K562 (cell line): Measurements from ENCODE around the gene GPR107. TPM values are rescaled to one million over a fixed set of nuclear protein-coding genes. Genes with fewer than 3 reads are reported as not detected.

Source experiments
- ATAC-seq: fragments of 200-7000 bp; cut with Tn5 transposase; 3 replicates; pipeline ENCODE4 v1.9.1; 2020; ENCODE audit warnings: moderate library complexity
- BruUV-seq: library from RNA; stranded (reverse); fragments of 400-500 nt; replicated peaks from 2 replicates; lab custom pipeline; 2021; lab: Mats Ljungman, UMichigan
- CTCF ChIA-PET: fragments of 300-600 bp; formaldehyde crosslinking; extraction: SDS; loops from one replicate; lab custom pipeline; 2021; ENCODE audit warnings: low intra/inter-chr PET ratio; lab: Yijun Ruan, JAX
- POLR2A ChIA-PET: fragments of 300-600, 350-650 bp; sonication (Branson Sonifier 250); formaldehyde crosslinking; extraction: SDS; loops from one replicate; lab custom pipeline; 2021; ENCODE audit warnings: antibody characterized with exemption, inconsistent platforms; lab: Yijun Ruan, JAX
- DNase-seq, 4 experiments: peaks; one replicate each; pipeline versions ENCODE4 v3.0.0 to v3.0.0-alpha.2; 2011 to 2018; ENCODE audit warnings: low spot score in 3 of 4, mixed read lengths in 3 of 4; ENCODE audit errors: extremely low read depth in 1 of 4
- FAIRE-seq: peaks from 2 replicates; lab custom pipeline; 2011; peaks lifted over from hg19 to GRCh38; lab: Jason Lieb, UNC
- H2AFZ ChIP-seq: 2 replicates; pipeline ENCODE4 v1.6.0; 2011; ENCODE audit warnings: low read depth, low read length, control low read depth, inconsistent platforms
- H3K27ac ChIP-seq: fragments of 200-600 bp; 3 replicates; pipeline ENCODE4 v1.8.0; 2011; ENCODE audit warnings: low read depth, mild to moderate bottlenecking, control low read depth, inconsistent platforms, low read length, moderate library complexity, mixed read lengths; ENCODE audit errors: extremely low read depth
- H3K27me3 ChIP-seq, 2 experiments: fragments of 300-600 bp in 1 of 2; 2 replicates in 1 of 2; 3 replicates in 1 of 2; pipeline versions ENCODE4 v1.6.0 to v1.8.0; 2011; ENCODE audit warnings: inconsistent platforms in 2 of 2, low read length in 2 of 2, mild to moderate bottlenecking in 1 of 2, mixed read lengths in 1 of 2, moderate library complexity in 1 of 2; ENCODE audit not compliant: control insufficient read depth in 2 of 2, insufficient read depth in 2 of 2
- H3K36me3 ChIP-seq: fragments of 300-600 bp; 3 replicates; pipeline ENCODE4 v1.8.0; 2011; ENCODE audit warnings: mild to moderate bottlenecking, low read length, inconsistent platforms; ENCODE audit not compliant: control insufficient read depth, insufficient read depth
- H3K4me1 ChIP-seq, 2 experiments: fragments of 200-600 bp in 1 of 2; replicated peaks in 1 of 2; 2 replicates in 1 of 2; 3 replicates in 1 of 2; pipeline versions ENCODE4 v1.5.1 to v1.8.0; 2011; ENCODE audit warnings: inconsistent platforms in 2 of 2, low read length in 2 of 2, mild to moderate bottlenecking in 1 of 2, mixed read lengths in 1 of 2, moderate library complexity in 1 of 2; ENCODE audit not compliant: control insufficient read depth in 2 of 2, insufficient read depth in 2 of 2
- H3K4me2 ChIP-seq: 2 replicates; pipeline ENCODE4 v1.6.1; 2011; ENCODE audit warnings: low read length, control low read depth, inconsistent platforms, mixed read lengths; ENCODE audit not compliant: insufficient read depth
- H3K4me3 ChIP-seq: fragments of 200-600 bp; sonication (generic), shearing (Covaris generic); 2 replicates; pipeline ENCODE4 v1.5.1; 2016; ENCODE audit warnings: control low read depth, inconsistent platforms
- H3K79me2 ChIP-seq: fragments of 200-600 bp; 3 replicates; pipeline ENCODE4 v1.8.0; 2011; ENCODE audit warnings: low read length, inconsistent platforms; ENCODE audit not compliant: control insufficient read depth, insufficient read depth
- H3K9ac ChIP-seq, 2 experiments: 2 replicates each; pipeline versions ENCODE4 v1.6.0 to v1.6.1; 2011; ENCODE audit warnings: low read depth in 2 of 2, low read length in 2 of 2, control low read depth in 1 of 2, inconsistent platforms in 1 of 2, mild to moderate bottlenecking in 1 of 2, mixed read lengths in 1 of 2; ENCODE audit not compliant: insufficient read depth in 1 of 2
- H3K9me1 ChIP-seq: one replicate; pipeline ENCODE4 v1.6.0; 2011; ENCODE audit warnings: inconsistent platforms, mild to moderate bottlenecking, low read length, moderate library complexity; ENCODE audit not compliant: control insufficient read depth, insufficient read depth
- H3K9me3 ChIP-seq: replicated peaks from 2 replicates; pipeline ENCODE4 v1.5.1; 2011; ENCODE audit warnings: low read depth, low read length, inconsistent platforms; ENCODE audit not compliant: control insufficient read depth, insufficient read depth
- H4K20me1 ChIP-seq: replicated peaks from 2 replicates; pipeline ENCODE4 v1.6.1; 2011; ENCODE audit warnings: low read length, inconsistent platforms, mixed read lengths; ENCODE audit not compliant: control insufficient read depth, insufficient read depth
- ARID1B ChIP-seq: fragments of 450-650 bp; IDR thresholded peaks from 2 replicates; pipeline ENCODE4 v1.6.1; 2016; ENCODE audit warnings: antibody characterized with exemption, mild to moderate bottlenecking, inconsistent platforms
- DDX20 ChIP-seq: fragments of 450-650 bp; IDR thresholded peaks from 2 replicates; pipeline ENCODE4 v1.6.1; 2016; ENCODE audit warnings: missing genetic modification characterization, low read depth, mild to moderate bottlenecking, missing compliant biosample characterization, moderate library complexity
- FIP1L1 ChIP-seq: fragments of 200-400 bp; formaldehyde crosslinking; IDR thresholded peaks from 2 replicates; pipeline ENCODE4 v1.6.1; 2018; ENCODE audit warnings: mild to moderate bottlenecking, low read depth, low read length; ENCODE audit not compliant: poor library complexity, severe bottlenecking
- RAD51 ChIP-seq: fragments of 450-650 bp; IDR thresholded peaks from 2 replicates; pipeline ENCODE4 v1.7.1; 2016; ENCODE audit warnings: low read depth, mild to moderate bottlenecking, borderline replicate concordance
- SPI1 ChIP-seq: IDR thresholded peaks from 2 replicates; pipeline ENCODE4 v1.6.1; 2011; ENCODE audit warnings: low read depth, low read length, control low read depth, borderline replicate concordance
- ZFP36 ChIP-seq: fragments of 150-350 bp; IDR thresholded peaks from 2 replicates; pipeline ENCODE4 v1.6.1; 2018; ENCODE audit warnings: low read length, low read depth; ENCODE audit not compliant: partially characterized antibody
- WGBS: fragments of 100-300 bp; shearing (Covaris generic); methylation state at CpG from one replicate; pipeline ENCODE4 v1.1.6; 2016; ENCODE audit warnings: low coverage, mixed read lengths; ENCODE audit not compliant: insufficient coverage; ENCODE audit errors: missing lambda C conversion rate; 5-methylcytosine and 5-hydroxymethylcytosine counted together
- in situ Hi-C: fragments of 300-500 bp; cut with MboI; formaldehyde crosslinking; loops from 4 replicates; pipeline ENCODE4 v1.15.0; 2018; ENCODE audit warnings: inconsistent platforms, mixed read lengths
- intact Hi-C: fragments of 100-400 bp; cut with micrococcal nuclease; formaldehyde crosslinking; loops from 2 replicates; pipeline ENCODE4 v1.14.2; 2022
- polyA plus RNA-seq, 8 experiments: library from polyadenylated mRNA; depleted of rRNA in 4 of 8; stranded (reverse) in 5 of 8; unstranded in 3 of 8; fragments of >200 nt; fragmentation: Nextera tagmentation in 2 of 8; fragmentation: Illumina TruSeq in 1 of 8; extraction: Ambion mirVana in 2 of 8; extraction: Trizol in 1 of 8; gene quantifications; 2 replicates each; pipeline versions ENCODE4 v1.2.1 to v1.2.3, GENCODE V29; 2011 to 2014; ENCODE audit warnings: inconsistent platforms in 1 of 8, missing spikeins in 1 of 8
- total RNA-seq, 7 experiments: library from RNA; depleted of rRNA in 6 of 7; stranded (reverse); fragments of >200 nt in 6 of 7; fragmentation: Illumina TruSeq in 2 of 7; extraction: Trizol in 2 of 7; gene quantifications; 2 replicates each; pipeline versions ENCODE4 v1.2.1 to v1.2.3, GENCODE V29; 2011 to 2021; ENCODE audit warnings: low replicate concordance in 1 of 7
- TF ChIP-seq, protein P1 (sequence below), 3 experiments: fragments of 200-800 bp in 1 of 3; sonication (Bioruptor generic) in 1 of 3; sonication (generic) in 1 of 3; formaldehyde crosslinking in 1 of 3; IDR thresholded peaks; 2 replicates each; pipeline versions ENCODE4 v1.6.1 to v1.8.0; 2016 to 2022; ENCODE audit warnings: mild to moderate bottlenecking in 2 of 3, missing compliant biosample characterization in 2 of 3, missing genetic modification characterization in 2 of 3, missing genetic modification reagents in 1 of 3
- TF ChIP-seq, protein P2 (sequence below): fragments of 250-450 bp; sonication (Bioruptor Pico); IDR thresholded peaks from 2 replicates; pipeline ENCODE4 v1.8.0; 2022; ENCODE audit warnings: moderate library complexity, mild to moderate bottlenecking, inconsistent platforms

GPR107 gene
- total and polyA plus RNA-seq, 9 of the 15 experiments (the other 6 are each of a cell fraction or from before 2014, with no cell fraction given), result 3.2 to 34.6 (median 14.4) TPM

DNA sequence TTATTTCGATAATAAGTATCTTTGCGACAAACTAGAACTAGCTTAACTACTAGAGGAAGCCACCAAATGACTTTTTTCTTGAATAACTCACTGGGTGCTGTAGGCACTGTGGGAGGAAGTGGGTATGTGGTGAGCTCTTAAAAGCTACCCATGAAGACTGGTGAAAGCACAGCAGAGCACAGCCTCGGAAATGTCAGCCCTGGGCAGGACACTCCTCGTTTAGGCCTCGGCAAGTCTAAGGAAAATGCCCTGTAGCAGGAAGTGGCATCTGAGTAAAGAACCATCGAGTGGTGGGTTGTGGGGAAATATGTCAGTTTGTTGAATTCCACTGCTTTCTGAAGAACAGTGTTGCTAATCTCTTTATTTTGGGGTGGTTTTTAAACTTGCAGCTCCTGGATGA lies 74.5 kb downstream of the GPR107 start:
- in situ Hi-C loops, result loop anchor here (25.0 kb wide), 1 partner anchor 559 kb away; the partner anchor contains the start of gene EXOSC2
- H3K9ac ChIP-seq, result no peak overlapping the region
- intact Hi-C loops, result no loop called here
- no peaks in the 10 kb centered on the region for H3K9me1 ChIP-seq
- H4K20me1 ChIP-seq, result no peaks in the 10 kb centered on the region
- ATAC-seq (no peak), DNase-seq (no peak), FAIRE-seq (no peak)
- H3K79me2 ChIP-seq, result no peaks in the 10 kb centered on the region
- ChIA-PET POLR2A (interaction anchor here (0.7 to 1.7 kb wide), 4 partner anchors 9 to 55 kb away, joined by 3 to 4 read pairs (median 3); no protein-coding TSS in a partner anchor), CTCF (no interaction called here)
- no peak overlapping the region for H3K4me3 ChIP-seq
- no peaks in the 10 kb centered on the region for H3K27me3 ChIP-seq
- 94% methylated on average over 6 of the region's 6 CpGs for WGBS
- TF ChIP-seq ZFP36 (no peak), SPI1 (0 out of 2 replicates have a peak, but pooled peaks have one; percentile 3)
- H3K4me1 ChIP-seq, result peaks cover 8% of the 10 kb centered on the region in 2 experiments; a peak in 4 of 5 replicates
- H3K9me3 ChIP-seq, result no peaks in the 10 kb centered on the region
- no peak overlapping the region for H3K4me2 ChIP-seq
- BruUV-seq, result no TSS peak
- H3K27ac ChIP-seq, result no peak overlapping the region
- H2AFZ ChIP-seq, result no peak overlapping the region
- H3K36me3 ChIP-seq, result peaks cover 40% of the 10 kb centered on the region; the same call in 2 of the 3 replicates

DNA sequence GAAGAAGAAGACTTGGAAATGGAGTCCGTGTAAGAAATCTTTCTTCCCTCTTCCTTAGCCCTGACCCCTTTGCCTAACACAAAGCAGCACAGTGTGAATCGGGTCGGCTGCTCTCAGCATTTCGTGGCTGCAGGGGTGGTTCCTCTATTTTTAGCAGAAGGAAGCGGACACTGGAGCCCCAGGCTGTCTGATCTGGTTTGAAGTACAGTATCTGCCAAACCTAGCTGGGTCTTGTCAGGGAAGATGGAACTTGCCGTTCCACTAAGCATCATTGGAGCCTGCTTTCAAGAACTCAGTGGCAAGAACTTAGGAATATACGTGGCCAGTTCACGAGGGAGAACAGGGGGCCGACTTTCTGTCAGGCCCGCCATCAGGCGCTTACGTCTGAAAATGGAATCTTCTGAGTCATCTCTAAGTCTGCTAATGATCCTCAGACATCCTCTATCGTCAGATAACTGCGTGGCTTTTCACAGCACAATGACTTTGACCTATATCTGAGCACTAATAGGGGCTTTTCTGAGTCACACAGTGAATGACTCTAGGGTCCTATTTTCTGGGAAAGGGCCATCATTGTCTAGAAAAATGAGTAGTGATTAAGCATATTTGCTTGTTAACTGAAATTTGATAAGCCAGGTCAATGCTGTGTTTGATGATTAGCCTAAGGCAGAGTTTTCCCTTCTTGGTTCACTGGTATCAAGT lies 75.2 kb downstream of the GPR107 start:
- BruUV-seq, result no TSS peak
- Histone ChIP-seq H3K27me3 (no peaks in the 10 kb centered on the region), H3K4me3 (no peak overlapping the region), H3K9me3 (no peaks in the 10 kb centered on the region), H4K20me1 (no peaks in the 10 kb centered on the region), H3K27ac (peak overlapping the region; percentile 14; the same call in 1 of the 3 replicates), H3K4me2 (peak overlapping the region; percentile 2; the same call in 1 of the 2 replicates), H3K79me2 (no peaks in the 10 kb centered on the region), H3K9ac (peak overlapping the region in 1 of 2 experiments; percentile 61; a peak in 1 of 4 replicates), H3K4me1 (peaks cover 8% of the 10 kb centered on the region in 2 experiments; a peak in 4 of 5 replicates), H3K9me1 (no peaks in the 10 kb centered on the region), H3K36me3 (peaks cover 40% of the 10 kb centered on the region; the same call in 2 of the 3 replicates), H2AFZ (no peak overlapping the region)
- ChIA-PET CTCF (no interaction called here), POLR2A (interaction anchor here (1.2 to 1.7 kb wide), 3 partner anchors 9 to 54 kb away, joined by 3 to 4 read pairs (median 3); no protein-coding TSS in a partner anchor)
- 35% methylated on average over 14 of the region's 14 CpGs for WGBS
- ATAC-seq, result no peak; the same call in 2 of the 3 replicates
- in situ Hi-C loops, result loop anchor here (25.0 kb wide), 1 partner anchor 558 kb away; the partner anchor contains the start of gene EXOSC2
- FAIRE-seq, result peak; percentile 19
- peak in 1 of 4 experiments; percentile 37 for DNase-seq
- intact Hi-C loops, result no loop called here
- TF ChIP-seq, protein P1, sequence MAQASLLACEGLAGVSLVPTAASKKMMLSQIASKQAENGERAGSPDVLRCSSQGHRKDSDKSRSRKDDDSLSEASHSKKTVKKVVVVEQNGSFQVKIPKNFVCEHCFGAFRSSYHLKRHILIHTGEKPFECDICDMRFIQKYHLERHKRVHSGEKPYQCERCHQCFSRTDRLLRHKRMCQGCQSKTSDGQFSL (CRISPR knock-in tag; IDR thresholded peaks at IDR 0.05), result no peak
- TF ChIP-seq, protein P1 (tag; IDR thresholded peaks at IDR 0.05), result no peak
- TF ChIP-seq DDX20 (tag), result no peak
- TF ChIP-seq FIP1L1, result no peak
- TF ChIP-seq, protein P2, sequence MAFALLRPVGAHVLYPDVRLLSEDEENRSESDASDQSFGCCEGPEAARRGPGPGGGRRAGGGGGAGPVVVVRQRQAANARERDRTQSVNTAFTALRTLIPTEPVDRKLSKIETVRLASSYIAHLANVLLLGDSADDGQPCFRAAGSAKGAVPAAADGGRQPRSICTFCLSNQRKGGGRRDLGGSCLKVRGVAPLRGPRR (CRISPR knock-in tag), result no peak
- TF ChIP-seq RAD51, result no peak
- TF ChIP-seq ARID1B, result peak; percentile 43; the same call in 1 of the 2 replicates
